B cell (primary cell): Measurements from ENCODE around the gene NRDE2. TPM values are rescaled to one million over a fixed set of nuclear protein-coding genes. Genes with fewer than 3 reads are reported as not detected.

Source experiments
- ATAC-seq: fragments of 200-7000 bp; cut with Tn5 transposase; one replicate; pipeline ENCODE4 v1.10.0; 2021; ENCODE audit warnings: low read depth, mild to moderate bottlenecking, moderate number of reproducible peaks, moderate library complexity
- CTCF ChIA-PET: fragments of 350-600 bp; sonication (Branson Sonifier 250); formaldehyde crosslinking; loops from one replicate; lab custom pipeline; 2021; ENCODE audit warnings: antibody characterized with exemption, inconsistent platforms; lab: Charles Lee
- POLR2A ChIA-PET: fragments of 350-600 bp; sonication (Branson Sonifier 250); formaldehyde crosslinking; loops from one replicate; lab custom pipeline; 2021; ENCODE audit warnings: antibody characterized with exemption; lab: Charles Lee
- DNase-seq: peaks from one replicate; pipeline ENCODE4 v3.0.0; 2013
- H2AFZ ChIP-seq: 2 replicates; pipeline ENCODE4 v1.6.1; 2012; ENCODE audit warnings: mild to moderate bottlenecking, low read depth, low read length; ENCODE audit not compliant: insufficient read depth, poor library complexity, severe bottlenecking
- H3K27ac ChIP-seq, 2 donors: 1 replicate in 1 of 2; 2 replicates in 1 of 2; pipeline ENCODE4 v1.5.1; 2012 to 2013; ENCODE audit warnings: low read length in 2 of 2, mild to moderate bottlenecking in 2 of 2, moderate library complexity in 1 of 2
- H3K27me3 ChIP-seq, 4 experiments: fragments of 200-600 bp in 1 of 4; sonication (generic) in 1 of 4; replicated peaks in 1 of 4; 1 replicate in 2 of 4; 2 replicates in 2 of 4; pipeline versions ENCODE4 v1.6.1 to v1.7.0; 2013 to 2016; ENCODE audit warnings: low read length in 3 of 4, mild to moderate bottlenecking in 2 of 4, mixed read lengths in 1 of 4, moderate library complexity in 1 of 4; ENCODE audit not compliant: insufficient read depth in 4 of 4, control insufficient read depth in 3 of 4; ENCODE audit errors: control extremely low read depth in 1 of 4
- H3K36me3 ChIP-seq, 2 experiments: replicated peaks in 1 of 2; 1 replicate in 1 of 2; 2 replicates in 1 of 2; pipeline versions ENCODE4 v1.6.1 to v1.7.1; 2013; ENCODE audit warnings: low read length in 1 of 2; ENCODE audit not compliant: insufficient read depth in 2 of 2, control insufficient read depth in 1 of 2; ENCODE audit errors: control extremely low read depth in 1 of 2, extremely low read depth in 1 of 2
- H3K4me1 ChIP-seq, 2 donors: fragments of 200-600 bp in 1 of 2; sonication (generic) in 1 of 2; 1 replicate in 1 of 2; 2 replicates in 1 of 2; pipeline versions ENCODE4 v1.5.1 to v1.6.1; 2013 to 2017; ENCODE audit warnings: low read length in 2 of 2; ENCODE audit not compliant: control insufficient read depth in 2 of 2, insufficient read depth in 2 of 2
- H3K4me2 ChIP-seq: replicated peaks from 2 replicates; pipeline ENCODE3; 2012; ENCODE audit warnings: mild to moderate bottlenecking, low read depth, low read length; ENCODE audit not compliant: poor library complexity, severe bottlenecking
- H3K4me3 ChIP-seq, 5 experiments: fragments of 200-600 bp in 1 of 5; sonication (generic) in 1 of 5; 1 replicate in 3 of 5; 2 replicates in 2 of 5; pipeline versions ENCODE4 v1.5.1 to v1.7.0; 2011 to 2016; ENCODE audit warnings: low read length in 4 of 5, mild to moderate bottlenecking in 4 of 5, low read depth in 2 of 5, control low read depth in 1 of 5, moderate library complexity in 1 of 5; ENCODE audit not compliant: insufficient read depth in 1 of 5; ENCODE audit errors: control extremely low read depth in 1 of 5, extremely low read depth in 1 of 5
- H3K79me2 ChIP-seq: fragments of 200-600 bp; sonication (generic); one replicate; pipeline ENCODE4 v1.6.0; 2016; ENCODE audit warnings: low read length; ENCODE audit not compliant: control insufficient read depth, insufficient read depth
- H3K9ac ChIP-seq: fragments of 200-600 bp; sonication (generic); 2 replicates; pipeline ENCODE4 v1.6.1; 2017; ENCODE audit warnings: mild to moderate bottlenecking, low read length, moderate library complexity
- H3K9me3 ChIP-seq, 3 donors: one replicate each; pipeline versions ENCODE4 v1.6.1 to v1.7.1; 2013; ENCODE audit warnings: low read length in 2 of 3; ENCODE audit not compliant: control insufficient read depth in 2 of 3, insufficient read depth in 1 of 3; ENCODE audit errors: control extremely low read depth in 1 of 3
- H4K20me1 ChIP-seq: 2 replicates; pipeline ENCODE4 v1.6.0; 2012; ENCODE audit warnings: mild to moderate bottlenecking, low read length; ENCODE audit not compliant: insufficient read depth, control insufficient read depth, poor library complexity, severe bottlenecking
- H3K27ac Mint-ChIP-seq: one replicate; pipeline ENCODE4 v1.8.0; 2021; ENCODE audit warnings: mixed read lengths
- H3K27me3 Mint-ChIP-seq: one replicate; pipeline ENCODE4 v1.8.0; 2021; ENCODE audit warnings: mixed read lengths
- H3K4me1 Mint-ChIP-seq: one replicate; pipeline ENCODE4 v1.8.0; 2021; ENCODE audit warnings: mixed read lengths
- H3K4me3 Mint-ChIP-seq: one replicate; pipeline ENCODE4 v1.8.0; 2021; ENCODE audit warnings: mixed read lengths
- H3K9me3 Mint-ChIP-seq: one replicate; pipeline ENCODE4 v1.8.0; 2022; ENCODE audit warnings: mixed read lengths; ENCODE audit not compliant: insufficient read depth
- EZH2 ChIP-seq: IDR thresholded peaks from 2 replicates; pipeline ENCODE4 v1.6.1; 2012; ENCODE audit warnings: borderline replicate concordance, low read depth, mild to moderate bottlenecking, moderate library complexity, low read length; ENCODE audit not compliant: insufficient read depth, poor library complexity, severe bottlenecking
- WGBS: methylation state at CpG from one replicate; pipeline ENCODE4 v1.1.5; 2013; ENCODE audit warnings: missing lambda C conversion rate; ENCODE audit not compliant: insufficient coverage; 5-methylcytosine and 5-hydroxymethylcytosine counted together
- intact Hi-C: fragments of 100-400 bp; cut with micrococcal nuclease; formaldehyde crosslinking; loops from one replicate; pipeline ENCODE4 v1.10.0; 2022
- polyA plus RNA-seq: library from polyadenylated mRNA; depleted of rRNA; stranded (reverse); fragments of >200 nt; gene quantifications from 2 replicates; pipeline ENCODE4 v1.2.3, GENCODE V29; 2012
- total RNA-seq, 2 donors: library from RNA; stranded (reverse); fragments of 120-200 nt in 1 of 2; gene quantifications; 1 replicate in 1 of 2; 2 replicates in 1 of 2; pipeline versions ENCODE4 v1.2.3 to v1.2.4, GENCODE V29; 2013 to 2022
- TF ChIP-seq, protein P1 (sequence below): fragments of 200-600 bp; IDR thresholded peaks from one replicate; pipeline ENCODE4 v1.8.0; 2022; ENCODE audit warnings: antibody characterized with exemption, mild to moderate bottlenecking

NRDE2 gene
- total and polyA plus RNA-seq, 2 donors (not counting 1 experiment from before 2014, with no cell fraction given), result 5.3 to 35.8 TPM

DNA sequence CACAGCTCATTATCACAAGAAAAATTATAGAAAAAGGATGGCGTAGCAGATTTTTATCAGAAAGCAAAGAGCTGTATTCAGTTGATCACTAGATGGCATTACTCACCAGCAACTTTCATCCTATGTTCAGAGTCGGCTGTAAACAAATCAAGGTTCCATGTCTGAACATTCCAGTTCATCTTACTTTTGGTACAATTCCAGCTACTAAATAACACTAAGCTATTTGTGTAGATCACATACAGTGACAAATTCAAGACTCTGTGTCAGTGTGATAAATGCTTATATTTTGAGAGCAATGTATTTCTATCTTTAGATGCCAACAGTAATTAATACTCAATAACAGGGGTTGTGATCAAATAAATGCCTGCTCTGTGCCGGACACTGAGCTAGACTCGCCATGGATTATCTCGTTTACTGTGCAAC lies 30.1 kb downstream of the NRDE2 start:
- H3K4me1 Mint-ChIP-seq, result peaks cover 5% of the 10 kb centered on the region
- no peaks in the 10 kb centered on the region for H3K9me3 ChIP-seq
- ChIA-PET POLR2A (interaction anchor here (0.6 kb wide), 1 partner anchor 67 kb away, joined by 4 read pairs; no protein-coding TSS in a partner anchor), CTCF (interaction anchor here (0.5 to 4.1 kb wide), 12 partner anchors 13 to 575 kb away, joined by 3 to 38 read pairs (median 4); no protein-coding TSS in a partner anchor)
- H3K27me3 ChIP-seq, result no peaks in the 10 kb centered on the region
- intact Hi-C loops, result loop anchor here (1.0 kb wide), 1 partner anchor 396 kb away; no protein-coding TSS in a partner anchor
- peak; percentile 22 for DNase-seq
- TF ChIP-seq, protein P1, sequence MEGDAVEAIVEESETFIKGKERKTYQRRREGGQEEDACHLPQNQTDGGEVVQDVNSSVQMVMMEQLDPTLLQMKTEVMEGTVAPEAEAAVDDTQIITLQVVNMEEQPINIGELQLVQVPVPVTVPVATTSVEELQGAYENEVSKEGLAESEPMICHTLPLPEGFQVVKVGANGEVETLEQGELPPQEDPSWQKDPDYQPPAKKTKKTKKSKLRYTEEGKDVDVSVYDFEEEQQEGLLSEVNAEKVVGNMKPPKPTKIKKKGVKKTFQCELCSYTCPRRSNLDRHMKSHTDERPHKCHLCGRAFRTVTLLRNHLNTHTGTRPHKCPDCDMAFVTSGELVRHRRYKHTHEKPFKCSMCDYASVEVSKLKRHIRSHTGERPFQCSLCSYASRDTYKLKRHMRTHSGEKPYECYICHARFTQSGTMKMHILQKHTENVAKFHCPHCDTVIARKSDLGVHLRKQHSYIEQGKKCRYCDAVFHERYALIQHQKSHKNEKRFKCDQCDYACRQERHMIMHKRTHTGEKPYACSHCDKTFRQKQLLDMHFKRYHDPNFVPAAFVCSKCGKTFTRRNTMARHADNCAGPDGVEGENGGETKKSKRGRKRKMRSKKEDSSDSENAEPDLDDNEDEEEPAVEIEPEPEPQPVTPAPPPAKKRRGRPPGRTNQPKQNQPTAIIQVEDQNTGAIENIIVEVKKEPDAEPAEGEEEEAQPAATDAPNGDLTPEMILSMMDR, result peak; percentile 28
- TF ChIP-seq EZH2, result no peak
- no peaks in the 10 kb centered on the region for H3K9me3 Mint-ChIP-seq
- H3K27ac Mint-ChIP-seq, result no peak overlapping the region
- H3K4me1 ChIP-seq, result no peaks in the 10 kb centered on the region
- no peak overlapping the region for H3K4me3 Mint-ChIP-seq
- no peak overlapping the region for H3K4me2 ChIP-seq
- H3K9ac ChIP-seq, result no peak overlapping the region
- no peaks in the 10 kb centered on the region for H3K27me3 Mint-ChIP-seq
- WGBS, result 100% methylated on average over 2 of the region's 5 CpGs
- no peak overlapping the region for H2AFZ ChIP-seq
- no peaks in the 10 kb centered on the region for H4K20me1 ChIP-seq
- H3K27ac ChIP-seq, result no peak overlapping the region
- no peak for ATAC-seq
- H3K4me3 ChIP-seq, result no peak overlapping the region
- no peaks in the 10 kb centered on the region for H3K79me2 ChIP-seq
- peaks cover 0 to 54% of the 10 kb centered on the region in 2 experiments for H3K36me3 ChIP-seq

DNA sequence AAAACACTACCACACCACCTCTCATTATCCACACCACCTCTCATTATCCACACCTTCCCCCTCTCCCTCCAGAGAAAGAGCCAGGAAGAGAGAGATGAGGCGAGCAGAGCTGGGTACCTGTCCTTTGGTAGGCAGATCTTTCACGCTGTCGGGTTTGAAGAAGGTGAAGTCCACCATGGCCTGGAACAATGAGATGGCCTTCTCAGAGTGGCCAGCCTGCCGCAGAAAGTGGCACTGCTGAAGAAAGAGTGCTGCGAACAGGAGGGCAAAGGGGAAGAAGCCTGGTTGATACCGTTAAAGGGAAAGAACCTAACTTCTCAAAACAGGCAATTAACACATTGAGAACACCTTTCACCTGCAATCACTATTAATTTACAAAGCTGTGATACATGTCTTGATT lies 30.6 kb downstream of the NRDE2 start:
- POLR2A ChIA-PET, result interaction anchor here (0.6 kb wide), 1 partner anchor 67 kb away, joined by 4 read pairs; no protein-coding TSS in a partner anchor
- peaks cover 0 to 54% of the 10 kb centered on the region in 2 experiments for H3K36me3 ChIP-seq
- WGBS, result 100% methylated on average over 2 of the region's 6 CpGs

More for the DNA sequence above, 30.6 kb downstream of the NRDE2 start:
- Histone ChIP-seq H3K27me3 (no peaks in the 10 kb centered on the region), H3K9ac (no peak overlapping the region), H3K4me2 (no peak overlapping the region), H4K20me1 (no peaks in the 10 kb centered on the region), H3K4me1 (no peaks in the 10 kb centered on the region), H3K9me3 (no peaks in the 10 kb centered on the region), H3K4me3 (no peak overlapping the region), H2AFZ (no peak overlapping the region), H3K27ac (no peak overlapping the region), H3K79me2 (no peaks in the 10 kb centered on the region)
- Mint-ChIP-seq H3K27me3 (no peaks in the 10 kb centered on the region), H3K4me1 (peaks cover 5% of the 10 kb centered on the region), H3K9me3 (no peaks in the 10 kb centered on the region), H3K4me3 (no peak overlapping the region), H3K27ac (no peak overlapping the region)
- no peak for TF ChIP-seq EZH2
- TF ChIP-seq, protein P1, result no peak
- ATAC-seq, result no peak
- CTCF ChIA-PET, result interaction anchor here (0.5 to 4.1 kb wide), 11 partner anchors 12 to 575 kb away, joined by 3 to 38 read pairs (median 4); no protein-coding TSS in a partner anchor
- no peak for DNase-seq
- intact Hi-C loops, result loop anchor here (1.0 kb wide), 1 partner anchor 396 kb away; no protein-coding TSS in a partner anchor
